Non-pigmented ciliary epithelial cell (primary cell): ENCODE results near the gene CCDC63.
"Not testable (repeated sequence)": the region's sequence is repeated elsewhere in the genome, so short reads cannot be mapped to it uniquely, and the experiment has no call there.

ENCODE experiments used
- DNase-seq: peaks from one replicate; pipeline ENCODE4 v3.0.0-alpha.2; 2010; ENCODE audit warnings: low read depth

Gene CCDC63

DNA sequence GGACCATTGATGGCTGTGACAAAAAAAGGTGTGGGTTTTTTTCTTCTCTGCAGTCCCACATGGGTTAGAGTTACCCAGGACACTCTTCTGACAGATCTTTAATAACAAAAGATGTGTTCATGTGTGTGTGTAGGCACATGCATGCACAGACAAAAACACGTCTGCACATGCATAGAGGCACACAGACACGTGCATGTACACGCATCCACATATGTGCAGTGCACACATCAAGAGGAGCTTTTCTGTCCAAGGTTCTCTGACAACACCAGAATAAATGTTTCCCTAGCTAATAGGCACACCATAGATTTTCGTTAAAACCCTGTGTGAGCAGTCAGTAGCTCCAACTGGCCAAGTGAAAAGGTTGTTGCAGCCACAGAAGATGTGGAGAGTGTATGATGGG lies 76.4 kb downstream of the CCDC63 start:
- DNase-seq, result no peak

DNA sequence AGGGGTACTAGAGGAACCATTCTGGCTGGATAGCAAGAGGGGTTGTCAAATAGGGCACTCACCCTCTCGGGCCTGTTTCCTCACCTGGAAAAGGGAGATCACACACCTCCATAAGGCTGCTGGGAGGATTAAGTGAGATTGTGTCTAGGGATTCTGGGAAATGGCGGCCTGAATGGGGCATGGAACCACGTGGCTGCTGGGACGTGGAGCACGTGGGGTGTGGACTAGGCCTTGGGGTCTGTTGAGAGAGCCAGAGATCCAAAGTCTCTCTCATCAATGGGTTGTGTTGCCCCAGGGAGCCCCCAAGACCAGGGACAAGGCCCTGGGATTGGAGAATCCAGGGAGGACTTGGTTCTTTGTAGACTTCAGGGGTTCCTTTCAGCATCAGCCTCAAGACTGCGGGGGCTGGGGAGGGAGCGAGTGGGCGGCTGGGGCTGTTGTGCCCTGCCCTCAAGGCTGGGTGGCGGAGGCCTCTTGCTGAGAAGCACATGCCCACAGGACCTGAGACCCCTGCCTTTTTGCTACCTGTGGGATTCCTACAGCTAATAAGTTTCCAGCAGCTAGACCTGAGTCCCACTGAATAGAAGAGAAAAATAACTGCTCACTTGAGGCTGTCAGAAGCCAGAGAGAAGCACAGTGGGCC lies 77.0 kb downstream of the CCDC63 start:
- DNase-seq, result no peak

DNA sequence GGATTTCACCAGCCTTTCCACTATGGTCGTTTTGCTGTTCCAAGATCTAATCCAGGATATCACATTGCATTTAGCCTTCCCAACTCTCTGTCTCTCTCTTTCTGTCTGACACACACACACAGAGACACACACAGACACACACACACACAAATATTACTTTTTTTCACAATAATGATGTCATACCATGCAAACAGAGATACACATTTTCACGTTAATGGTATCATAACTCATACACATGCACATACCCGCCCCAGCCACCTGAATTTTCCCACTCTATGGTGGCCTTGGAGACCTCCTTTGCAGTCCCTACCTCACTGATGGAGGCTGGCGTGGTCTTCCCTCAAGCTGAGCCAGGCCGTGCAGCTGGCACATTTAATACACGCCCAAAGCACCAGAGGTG lies 80.8 kb downstream of the CCDC63 start:
- no peak for DNase-seq

DNA sequence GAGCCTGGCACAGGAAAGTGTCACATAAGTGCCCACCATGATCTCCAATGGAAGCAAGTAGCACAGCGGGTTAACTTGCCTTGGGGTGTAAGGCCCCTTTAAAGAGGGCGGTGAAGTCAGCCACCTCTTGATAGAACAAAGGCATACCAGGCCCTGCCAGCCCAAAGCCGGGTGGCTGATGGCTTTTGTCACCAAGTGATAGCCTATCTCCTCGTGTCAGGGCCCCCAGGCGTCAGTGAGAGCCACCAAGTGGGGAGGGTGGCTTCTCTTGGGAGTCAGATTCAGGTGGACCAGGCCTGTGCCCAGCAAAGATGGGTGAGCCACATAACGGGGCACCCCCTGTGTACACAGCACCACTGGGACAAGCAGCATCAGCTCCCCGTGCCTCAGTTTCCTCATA lies 81.9 kb downstream of the CCDC63 start:
- no peak for DNase-seq

DNA sequence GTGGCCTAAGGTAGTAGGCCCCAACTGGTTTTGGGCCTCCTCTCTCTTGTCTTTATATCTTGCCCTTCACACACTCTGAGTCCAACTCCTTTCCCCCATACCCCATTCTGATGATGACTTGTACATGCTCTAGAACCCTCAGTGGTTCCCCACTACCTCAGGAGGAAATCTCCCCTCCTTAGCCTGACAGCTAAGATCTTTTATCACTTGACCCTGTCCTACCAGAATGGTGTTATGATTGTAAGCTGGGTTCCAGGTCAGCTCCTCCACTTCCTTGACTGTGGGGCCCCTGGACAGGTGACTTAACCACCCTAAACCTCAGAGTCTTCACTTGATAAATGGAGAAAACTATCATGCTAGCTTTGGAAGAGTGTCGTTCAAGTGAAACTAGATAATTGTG lies 83.0 kb downstream of the CCDC63 start:
- no peak for DNase-seq

DNA sequence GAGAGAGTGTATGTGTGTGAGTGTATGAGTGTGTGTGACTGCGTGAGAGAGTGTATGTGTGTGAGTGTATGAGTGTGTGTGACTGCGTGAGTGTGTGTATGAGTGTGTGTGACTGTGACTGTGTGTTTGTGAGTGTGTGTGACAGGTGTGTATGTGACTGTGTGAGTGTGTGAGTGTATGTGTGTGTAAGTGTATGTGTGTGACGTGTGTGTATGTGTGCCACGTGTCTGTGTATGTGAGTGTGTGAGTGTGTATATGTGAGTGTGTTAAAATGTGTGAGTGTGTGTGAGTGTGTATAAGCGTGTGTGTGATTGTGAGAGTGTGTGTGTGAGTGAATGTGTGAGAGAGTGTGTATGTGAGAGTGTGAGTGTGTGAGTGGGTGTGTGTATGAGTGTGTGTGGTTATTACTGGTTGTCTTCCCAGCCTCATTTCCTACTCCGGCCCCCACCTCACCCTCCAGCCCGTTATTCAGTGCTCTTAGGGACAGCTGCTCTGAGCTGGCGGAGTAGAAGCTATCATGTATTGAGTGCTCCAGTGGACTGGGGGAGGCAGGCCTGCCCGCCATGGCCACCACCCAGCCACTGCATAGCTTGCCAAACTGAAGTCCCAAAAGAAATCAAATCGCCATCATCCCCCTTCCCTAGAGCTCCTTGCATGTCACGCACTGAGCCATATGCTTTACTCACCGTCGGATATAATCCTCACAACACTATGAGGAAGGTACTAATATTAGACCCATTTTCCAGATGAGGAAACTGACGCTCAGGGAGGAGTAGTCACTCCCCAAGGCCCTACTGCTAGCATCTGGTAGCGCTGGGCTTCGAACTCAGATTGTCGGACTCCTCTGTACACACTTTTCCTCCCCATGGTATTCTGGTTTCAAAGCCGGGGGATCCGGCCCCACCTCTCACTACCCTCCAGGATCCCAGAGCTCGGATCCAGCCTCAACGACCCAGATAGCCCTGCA lies 83.8 kb downstream of the CCDC63 start:
- no peak for DNase-seq

DNA sequence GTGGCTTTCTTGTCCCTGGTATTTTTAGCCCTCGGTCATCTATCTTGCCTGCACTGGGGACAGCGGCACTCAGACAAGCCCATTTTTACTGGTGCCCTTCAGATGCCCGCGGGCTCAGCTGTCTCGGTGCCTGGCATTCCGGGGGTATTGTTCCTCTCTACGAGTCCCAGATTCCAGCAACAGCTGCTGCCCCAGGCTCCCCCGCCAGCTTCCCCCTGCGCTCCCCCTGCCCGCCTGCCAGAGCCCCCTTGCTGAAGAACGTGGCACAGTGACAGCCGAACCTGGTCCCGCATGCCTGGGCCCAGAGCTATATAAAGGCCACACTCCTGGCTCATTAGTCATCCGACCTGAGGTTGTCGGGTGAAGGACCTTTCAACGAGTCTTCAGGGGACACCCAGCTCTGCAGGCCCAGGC lies 84.5 kb downstream of the CCDC63 start:
- DNase-seq, result no peak

DNA sequence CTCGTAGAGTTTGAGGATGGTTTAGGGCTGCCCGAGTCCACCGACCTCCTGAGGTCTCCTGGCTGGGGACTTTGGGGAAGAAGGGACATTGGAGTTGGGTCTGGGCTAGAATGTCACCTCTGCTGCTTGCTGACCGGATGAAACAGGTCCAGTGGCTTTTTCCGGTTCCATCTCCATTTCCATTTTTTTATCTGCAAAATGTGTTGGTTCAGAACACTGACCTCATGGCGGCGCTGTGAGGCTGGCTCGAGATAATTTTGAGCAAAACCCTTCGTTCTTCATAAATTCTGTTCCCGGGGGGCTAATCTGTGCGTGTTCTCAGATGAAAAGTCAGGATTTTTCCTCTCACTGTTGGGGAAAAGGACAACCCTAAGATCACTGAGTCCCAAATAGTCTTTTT lies 85.3 kb downstream of the CCDC63 start:
- no peak for DNase-seq

DNA sequence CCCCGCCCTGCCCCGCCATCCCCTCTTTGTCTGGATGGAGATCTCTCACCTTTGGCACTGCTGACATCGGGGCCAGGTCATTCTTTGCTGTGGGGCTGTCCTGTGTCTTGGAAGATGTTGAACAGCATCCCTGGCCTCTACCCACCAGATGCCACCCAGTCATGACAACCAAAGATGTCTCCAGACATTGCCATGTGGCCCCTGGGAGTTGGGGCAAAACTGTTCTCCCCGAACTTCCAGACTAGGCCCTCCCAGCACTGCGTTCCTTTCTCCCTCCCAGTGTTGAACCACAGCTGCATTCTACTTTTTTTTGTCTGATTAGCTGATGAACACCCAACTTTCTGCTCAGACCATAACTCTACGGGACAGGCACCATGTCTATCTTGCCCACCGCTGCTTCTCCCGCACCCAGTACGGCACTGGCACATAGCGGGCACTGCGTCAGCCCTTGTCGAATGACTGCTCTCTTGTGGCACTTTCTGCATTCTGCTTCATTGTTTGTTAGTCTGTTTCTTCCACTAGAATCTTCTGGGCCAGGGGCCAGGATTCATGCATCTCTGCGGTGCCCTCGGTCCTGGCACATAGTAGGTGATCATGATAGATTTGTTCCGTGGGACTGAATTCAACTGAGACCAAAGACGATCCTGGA lies 86.7 kb downstream of the CCDC63 start:
- DNase-seq, result no peak

DNA sequence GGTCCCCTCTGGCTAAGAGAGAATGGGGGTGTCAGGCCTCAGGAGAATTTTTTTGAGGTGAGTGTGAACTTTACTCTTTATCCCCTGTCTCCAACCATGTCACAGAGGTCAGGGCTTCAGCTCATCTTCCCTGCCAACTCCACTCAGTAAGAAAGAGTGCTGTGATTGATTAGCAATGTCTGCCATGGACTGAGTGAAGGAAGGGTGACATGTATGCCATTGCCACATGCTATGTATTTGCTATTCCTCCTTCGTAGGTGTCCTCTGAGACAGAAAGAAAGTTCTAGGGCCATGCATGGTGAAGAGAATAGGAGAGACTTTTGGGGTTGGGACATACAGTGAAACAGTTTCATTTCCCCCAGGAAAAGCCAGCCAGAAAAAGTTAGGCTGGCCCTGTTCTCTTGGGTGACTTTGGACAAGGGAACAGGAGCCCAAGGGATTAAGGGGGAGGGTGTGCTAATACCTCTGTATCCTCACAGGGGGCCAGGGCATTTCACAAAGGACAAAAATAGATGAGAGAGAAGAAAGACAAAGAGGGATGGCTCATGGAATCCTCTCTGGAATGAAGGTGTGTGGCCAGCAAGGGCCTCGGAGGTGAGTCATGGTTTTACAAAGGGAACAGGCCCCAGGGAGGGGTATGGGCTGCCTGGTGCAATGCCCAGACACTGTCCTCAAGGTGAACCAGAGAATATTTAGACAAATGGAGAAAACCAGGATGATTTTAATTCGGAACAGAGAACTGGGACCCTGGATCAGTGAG lies 87.5 kb downstream of the CCDC63 start:
- no peak for DNase-seq

DNA sequence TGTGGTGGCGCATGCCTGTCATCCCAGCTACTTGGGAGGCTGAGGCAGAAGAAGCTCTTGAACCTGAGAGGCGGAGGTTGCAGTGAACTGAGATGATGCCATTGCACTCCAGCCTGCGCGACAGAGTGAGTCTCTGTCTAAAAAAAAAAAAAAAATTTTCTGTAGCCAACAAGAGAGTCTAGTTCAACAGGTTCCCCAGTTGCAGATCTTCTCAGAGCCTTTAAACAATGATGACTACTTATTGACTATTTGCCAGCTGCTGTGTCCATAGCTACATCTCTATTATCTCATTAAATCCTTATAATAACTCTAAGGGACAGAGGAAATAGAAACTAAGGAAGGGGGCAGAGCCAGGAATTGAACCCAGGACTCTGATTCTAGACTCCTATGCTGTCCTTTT lies 88.8 kb downstream of the CCDC63 start:
- no peak for DNase-seq

DNA sequence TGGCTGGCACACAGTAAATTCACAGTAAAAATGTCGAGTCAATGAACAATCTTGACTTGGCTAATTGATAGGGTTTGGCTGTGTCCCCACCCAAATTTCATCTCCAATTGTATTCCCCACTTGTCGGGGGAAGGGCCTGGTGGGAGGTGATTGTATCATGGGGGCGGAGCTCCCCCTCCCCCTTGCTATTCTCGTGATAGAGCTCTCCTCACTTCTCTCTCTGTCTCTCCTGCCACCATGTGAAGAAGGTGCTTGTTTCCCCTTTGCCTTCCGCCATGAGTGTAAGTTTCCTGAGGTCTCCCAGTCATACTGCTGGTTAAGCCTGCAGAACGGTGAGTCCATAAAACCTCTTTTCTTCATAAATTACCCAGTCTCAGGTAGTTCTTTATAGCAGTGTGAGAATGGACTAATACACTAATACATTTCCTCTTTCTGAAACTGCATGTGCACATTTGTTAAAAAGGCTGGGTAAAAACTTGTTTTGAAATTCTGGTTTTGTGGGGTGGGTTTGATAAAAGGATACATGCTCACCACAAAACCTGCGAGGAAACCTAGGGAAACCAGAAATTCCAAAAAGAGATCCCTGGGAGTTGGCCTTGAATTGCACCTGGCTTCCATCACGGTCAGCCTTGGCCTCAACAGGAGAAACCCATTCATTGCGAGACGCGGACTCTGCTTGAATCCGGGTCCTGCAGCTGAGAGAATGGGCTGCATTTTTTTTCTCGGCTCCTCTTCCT lies 89.7 kb downstream of the CCDC63 start:
- no peak for DNase-seq

DNA sequence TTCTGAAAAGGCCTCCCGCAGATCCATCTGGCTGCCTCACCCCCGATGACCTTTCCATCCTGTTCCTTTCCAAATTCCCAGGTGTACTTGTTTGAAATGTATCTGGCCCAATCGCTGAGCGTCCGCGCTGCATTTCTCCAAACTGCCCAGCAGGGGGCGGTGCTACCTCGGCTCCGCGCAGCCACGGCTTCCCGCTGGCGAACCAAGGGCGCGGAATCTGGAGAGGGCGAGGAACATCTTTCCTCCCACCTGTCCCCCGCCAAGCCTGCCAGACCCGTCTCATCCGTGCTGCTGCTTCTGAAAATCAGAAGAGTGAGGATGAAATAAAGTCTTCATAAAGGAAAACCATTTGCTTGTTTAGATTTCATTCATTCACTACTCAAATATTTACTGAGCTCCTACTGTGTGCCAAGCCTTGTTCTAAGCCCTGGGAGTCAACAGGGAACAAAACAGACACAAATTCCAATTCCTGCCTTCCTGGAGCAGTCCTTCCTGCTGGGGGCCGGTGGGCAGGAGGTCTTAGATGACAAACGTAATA lies 90.4 kb downstream of the CCDC63 start:
- no peak for DNase-seq

DNA sequence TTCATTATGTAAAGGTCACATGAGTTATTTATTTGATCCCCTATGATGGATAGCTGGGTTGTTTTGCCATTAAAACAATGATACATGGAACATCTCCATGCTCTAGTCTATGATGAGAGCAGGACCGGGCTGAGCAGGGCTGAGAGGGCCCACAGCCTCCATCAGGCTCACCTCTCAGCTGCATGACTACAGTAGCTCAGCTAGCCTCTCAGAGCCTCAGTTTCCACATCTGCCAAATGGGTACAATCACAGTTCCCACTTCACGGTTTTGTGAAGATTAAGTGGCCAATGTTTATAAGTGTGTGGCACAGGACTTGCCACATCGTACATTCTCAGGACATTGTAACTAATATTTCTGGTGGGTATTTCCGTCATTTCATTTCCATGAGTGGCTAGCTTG lies 93.5 kb downstream of the CCDC63 start:
- no peak for DNase-seq

DNA sequence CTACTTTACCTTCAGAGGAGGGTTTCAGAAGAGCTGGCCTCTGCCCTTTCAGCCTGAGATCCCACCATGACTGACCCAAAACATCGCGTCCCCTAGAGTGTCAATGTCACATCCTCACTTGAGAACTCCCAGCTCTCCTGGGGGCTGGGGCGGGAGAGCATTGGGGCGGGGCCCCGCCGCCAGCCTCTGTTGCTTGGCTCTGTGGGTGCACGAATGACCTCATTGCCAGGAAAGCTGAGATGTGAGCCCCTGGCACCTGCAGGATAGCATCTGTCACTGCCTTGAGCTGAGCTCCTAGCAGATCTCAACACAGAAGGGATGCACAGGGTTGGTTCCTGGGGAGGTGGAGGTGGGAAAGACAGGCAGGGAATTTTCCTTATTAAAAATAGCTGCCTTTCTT lies 94.1 kb downstream of the CCDC63 start:
- DNase-seq, result no peak

DNA sequence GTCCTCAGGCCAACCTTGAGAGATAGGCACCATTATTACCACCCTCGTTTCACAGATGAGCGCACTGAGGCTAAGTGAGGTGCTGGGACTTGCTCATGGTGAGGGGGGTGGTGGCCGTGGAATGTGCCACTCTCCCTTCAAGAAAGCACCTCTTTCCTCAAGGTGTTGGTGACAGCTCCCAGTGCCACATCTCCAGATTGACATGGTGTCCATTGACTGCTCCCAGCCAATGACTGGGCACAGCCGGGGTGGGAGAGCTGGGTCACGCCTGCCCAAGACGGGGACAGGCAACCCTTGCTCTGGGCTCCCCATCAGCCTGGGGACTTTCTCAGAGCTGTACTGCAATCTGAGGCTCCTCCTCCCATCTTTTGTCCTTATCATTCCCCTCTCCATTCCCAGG lies 94.6 kb downstream of the CCDC63 start:
- no peak for DNase-seq

DNA sequence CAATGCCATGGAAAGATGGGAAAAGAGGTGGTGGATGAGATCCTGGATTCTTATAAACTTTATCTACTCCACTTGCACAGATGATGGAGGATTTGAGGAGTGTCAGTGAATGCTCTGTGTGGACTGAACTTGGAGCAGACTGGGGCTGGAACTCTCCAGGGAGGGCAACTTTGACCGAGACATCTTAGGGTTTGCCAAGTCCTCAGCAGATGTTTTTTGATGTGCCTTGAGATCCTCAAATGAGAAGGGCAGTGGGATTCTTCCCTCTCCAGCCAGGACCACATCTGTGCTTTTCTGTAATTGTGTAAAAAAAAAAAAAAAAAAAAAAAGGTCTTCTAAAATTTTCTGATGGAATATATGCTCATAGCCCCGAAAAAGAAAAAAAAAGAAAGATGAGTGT lies 96.6 kb downstream of the CCDC63 start:
- DNase-seq, result no peak

DNA sequence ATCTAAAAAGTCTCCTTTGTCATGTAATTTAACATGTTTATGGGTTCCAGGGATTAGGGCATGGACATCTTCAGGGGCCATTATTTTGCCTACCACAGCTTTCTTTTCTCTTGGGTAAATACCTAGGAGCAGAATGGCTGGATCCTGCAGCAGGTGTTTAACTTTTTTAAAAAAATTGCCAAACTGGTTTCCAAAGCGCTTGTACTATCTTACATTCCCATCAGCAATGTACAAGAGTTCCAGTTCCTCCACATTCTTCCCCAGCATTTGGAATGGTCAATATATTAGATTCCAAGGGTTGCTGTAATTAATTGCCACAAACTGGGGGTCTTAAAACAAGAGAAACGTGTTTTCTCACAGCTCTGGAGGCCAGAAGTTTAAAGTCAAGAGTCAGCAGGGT lies 101.3 kb downstream of the CCDC63 start:
- DNase-seq, result no peak

DNA sequence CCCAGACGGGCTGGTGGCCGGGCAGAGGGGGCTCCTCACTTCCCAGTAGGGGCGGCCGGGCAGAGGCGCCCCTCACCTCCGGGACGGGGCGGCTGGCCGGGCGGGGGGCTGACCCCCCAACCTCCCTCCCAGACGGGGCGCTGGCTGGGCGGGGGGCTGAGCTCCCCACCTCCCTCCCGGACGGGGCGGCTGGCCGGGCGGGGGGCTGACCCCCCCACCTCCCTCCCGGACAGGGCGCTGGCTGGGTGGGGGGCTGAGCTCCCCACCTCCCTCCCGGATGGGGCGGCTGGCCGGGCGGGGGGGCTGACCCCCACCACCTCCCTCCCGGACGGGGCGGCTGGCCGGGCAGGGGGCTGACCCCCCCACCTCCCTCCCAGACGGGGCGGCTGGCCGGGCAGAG lies 103.7 kb downstream of the CCDC63 start:
- DNase-seq, result not testable (repeated sequence)

DNA sequence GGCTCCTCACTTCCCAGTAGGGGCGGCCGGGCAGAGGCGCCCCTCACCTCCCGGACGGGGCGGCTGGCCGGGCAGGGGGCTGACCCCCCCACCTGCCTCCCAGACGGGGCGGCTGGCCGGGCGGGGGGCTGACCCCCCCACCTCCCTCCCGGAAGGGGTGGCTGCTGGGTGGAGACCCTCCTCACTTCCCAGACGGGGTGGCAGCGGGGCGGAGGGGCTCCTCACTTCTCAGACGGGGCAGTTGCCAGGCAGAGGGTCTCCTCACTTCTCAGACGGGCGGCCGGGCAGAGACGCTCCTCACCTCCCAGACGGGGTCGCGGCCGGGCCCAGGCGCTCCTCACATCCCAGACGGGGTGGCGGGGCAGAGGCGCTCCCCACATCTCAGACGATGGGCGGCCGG lies 104.1 kb downstream of the CCDC63 start:
- DNase-seq, result not testable (repeated sequence)
